Neuronal stem cell (in vitro differentiated cells): ENCODE measurements around the gene MAP10.

Experiments used
- DNase-seq: peaks from one replicate; pipeline ENCODE4 v3.0.0-alpha.2; 2013; ENCODE audit warnings: low spot score
- H2AFZ ChIP-seq: one replicate; pipeline ENCODE4 v1.6.1; 2013; ENCODE audit warnings: mild to moderate bottlenecking, low read length, inconsistent platforms
- H2AK5ac ChIP-seq: 2 replicates; pipeline ENCODE4 v1.6.1; 2013; ENCODE audit warnings: low read depth, mild to moderate bottlenecking, inconsistent platforms, low read length, moderate library complexity, mixed read lengths
- H2BK120ac ChIP-seq: 2 replicates; pipeline ENCODE4 v1.6.1; 2013; ENCODE audit warnings: low read depth, mild to moderate bottlenecking, inconsistent platforms, low read length, moderate library complexity, mixed read lengths
- H2BK12ac ChIP-seq: one replicate; pipeline ENCODE4 v1.6.1; 2013; ENCODE audit warnings: low read length, inconsistent platforms
- H2BK15ac ChIP-seq: 2 replicates; pipeline ENCODE4 v1.6.1; 2013; ENCODE audit warnings: mild to moderate bottlenecking, low read length, inconsistent platforms, mixed read lengths
- H2BK5ac ChIP-seq: one replicate; pipeline ENCODE4 v1.6.1; 2013; ENCODE audit warnings: inconsistent platforms, mild to moderate bottlenecking, low read length, moderate library complexity
- H3K14ac ChIP-seq: one replicate; pipeline ENCODE4 v1.6.1; 2013; ENCODE audit warnings: low read length, inconsistent platforms
- H3K18ac ChIP-seq: 2 replicates; pipeline ENCODE4 v1.6.1; 2013; ENCODE audit warnings: low read length, inconsistent platforms
- H3K23ac ChIP-seq: 2 replicates; pipeline ENCODE4 v1.6.1; 2013; ENCODE audit warnings: low read depth, mild to moderate bottlenecking, mixed read lengths, low read length, inconsistent platforms; ENCODE audit not compliant: poor library complexity
- H3K27ac ChIP-seq: replicated peaks from 3 replicates; pipeline ENCODE4 v1.5.1; 2013; ENCODE audit warnings: low read length, inconsistent platforms
- H3K27me3 ChIP-seq, 3 experiments: 2 replicates each; pipeline ENCODE4 v1.6.1; 2013; ENCODE audit warnings: low read length in 3 of 3, mild to moderate bottlenecking in 2 of 3, inconsistent platforms in 1 of 3, low read depth in 1 of 3, mixed read lengths in 1 of 3, moderate library complexity in 1 of 3; ENCODE audit not compliant: control insufficient read depth in 3 of 3, insufficient read depth in 3 of 3
- H3K36me3 ChIP-seq, 2 donors: replicated peaks in 1 of 2; 2 replicates each; pipeline ENCODE4 v1.6.1; 2013; ENCODE audit warnings: low read length in 2 of 2; ENCODE audit not compliant: control insufficient read depth in 2 of 2, insufficient read depth in 2 of 2
- H3K4ac ChIP-seq: 2 replicates; pipeline ENCODE4 v1.6.1; 2013; ENCODE audit warnings: inconsistent platforms, mild to moderate bottlenecking, low read length, moderate library complexity
- H3K4me1 ChIP-seq, 2 donors: 1 replicate in 1 of 2; 2 replicates in 1 of 2; pipeline ENCODE4 v1.6.1; 2013; ENCODE audit warnings: low read length in 2 of 2, low read depth in 1 of 2; ENCODE audit not compliant: control insufficient read depth in 2 of 2, insufficient read depth in 1 of 2
- H3K4me2 ChIP-seq: one replicate; pipeline ENCODE4 v1.6.1; 2013; ENCODE audit warnings: mild to moderate bottlenecking, low read length, inconsistent platforms; ENCODE audit not compliant: insufficient read depth, poor library complexity, severe bottlenecking
- H3K4me3 ChIP-seq, 2 donors: 2 replicates each; pipeline ENCODE4 v1.5.1; 2013; ENCODE audit warnings: low read length in 2 of 2, mild to moderate bottlenecking in 2 of 2, inconsistent platforms in 1 of 2, moderate library complexity in 1 of 2
- H3K79me1 ChIP-seq: one replicate; pipeline ENCODE4 v1.6.1; 2013; ENCODE audit warnings: low read depth, mild to moderate bottlenecking, inconsistent platforms, low read length, moderate library complexity
- H3K9ac ChIP-seq: one replicate; pipeline ENCODE4 v1.6.1; 2013; ENCODE audit warnings: mild to moderate bottlenecking, low read depth, low read length, inconsistent platforms; ENCODE audit not compliant: poor library complexity
- H3K9me3 ChIP-seq, 2 donors: replicated peaks in 1 of 2; 2 replicates each; pipeline versions ENCODE3 to v1.6.1; 2013; ENCODE audit warnings: low read length in 2 of 2, mild to moderate bottlenecking in 2 of 2, inconsistent platforms in 1 of 2, low read depth in 1 of 2, mixed read lengths in 1 of 2, moderate library complexity in 1 of 2; ENCODE audit not compliant: control insufficient read depth in 2 of 2, insufficient read depth in 1 of 2
- H4K8ac ChIP-seq: one replicate; pipeline ENCODE4 v1.6.1; 2013; ENCODE audit warnings: low read depth, mild to moderate bottlenecking, inconsistent platforms, low read length, moderate library complexity
- H4K91ac ChIP-seq: one replicate; pipeline ENCODE4 v1.6.1; 2013; ENCODE audit warnings: low read length, low read depth, mild to moderate bottlenecking, inconsistent platforms; ENCODE audit not compliant: poor library complexity
- WGBS, 2 donors: extraction: QIAGEN DNeasy Blood & Tissue Kit; methylation state at CpG; one replicate each; pipeline ENCODE4 v1.1.7; 2013; ENCODE audit warnings: missing lambda C conversion rate in 2 of 2, mixed read lengths in 1 of 2; ENCODE audit not compliant: insufficient read length in 2 of 2, insufficient replicate concordance in 1 of 2; ENCODE audit errors: extremely low coverage in 2 of 2; 5-methylcytosine and 5-hydroxymethylcytosine counted together

The MAP10 gene

GRCh38 chr1:232789651-232790050 is 15.6 kb upstream of the MAP10 start:
- Histone ChIP-seq H2AK5ac (no peak overlapping the region), H3K14ac (no peak overlapping the region), H3K27ac (no peak overlapping the region), H3K23ac (no peak overlapping the region), H3K4me3 (no peak overlapping the region), H3K4ac (no peak overlapping the region), H3K4me2 (no peak overlapping the region), H3K9me3 (no peaks in the 10 kb centered on the region), H2BK120ac (no peak overlapping the region), H3K27me3 (no peaks in the 10 kb centered on the region), H3K18ac (no peak overlapping the region), H2BK15ac (no peak overlapping the region), H2BK12ac (no peak overlapping the region), H2BK5ac (no peak overlapping the region), H3K9ac (no peak overlapping the region), H4K8ac (no peak overlapping the region), H2AFZ (no peak overlapping the region), H4K91ac (no peak overlapping the region), H3K4me1 (peaks cover 0 to 8% of the 10 kb centered on the region in 2 donors), H3K36me3 (no peaks in the 10 kb centered on the region), H3K79me1 (no peaks in the 10 kb centered on the region)
- no peak for DNase-seq

- H3K4ac ChIP-seq: no peak overlapping the region
- H3K9ac ChIP-seq: peak overlapping the region; percentile 26
- H2BK15ac ChIP-seq: no peak overlapping the region
- H2BK12ac ChIP-seq: no peak overlapping the region
- H3K9me3 ChIP-seq: no peaks in the 10 kb centered on the region
- no peak for DNase-seq
- peak overlapping the region in 1 of 2 donors; percentile 11 for H3K4me3 ChIP-seq
- no peak overlapping the region for H2BK120ac ChIP-seq
- H3K4me1 ChIP-seq: peaks cover 0 to 8% of the 10 kb centered on the region in 2 donors
- H3K23ac ChIP-seq: no peak overlapping the region
- no peak overlapping the region for H3K27ac ChIP-seq
- no peaks in the 10 kb centered on the region for H3K36me3 ChIP-seq
- no peak overlapping the region for H3K14ac ChIP-seq
- H2AFZ ChIP-seq: no peak overlapping the region
- H3K27me3 ChIP-seq: no peaks in the 10 kb centered on the region
- no peak overlapping the region for H4K91ac ChIP-seq
- no peaks in the 10 kb centered on the region for H3K79me1 ChIP-seq
- H3K4me2 ChIP-seq: no peak overlapping the region
- H2AK5ac ChIP-seq: no peak overlapping the region
- no peak overlapping the region for H3K18ac ChIP-seq
- no peak overlapping the region for H2BK5ac ChIP-seq
- H4K8ac ChIP-seq: no peak overlapping the region
These were observed 12.3 kb upstream of the MAP10 start for GRCh38 chr1:232792949-232793348.

GRCh38 chr1:232793944-232794343 is 11.3 kb upstream of the MAP10 start:
- peak overlapping the region; percentile 85 for H2AFZ ChIP-seq
- no peaks in the 10 kb centered on the region for H3K36me3 ChIP-seq
- H3K23ac ChIP-seq: no peak overlapping the region
- H2BK5ac ChIP-seq: no peak overlapping the region
- no peak overlapping the region for H4K91ac ChIP-seq
- H3K9ac ChIP-seq: no peak overlapping the region
- no peak overlapping the region for H3K27ac ChIP-seq
- H3K14ac ChIP-seq: no peak overlapping the region
- H3K4ac ChIP-seq: no peak overlapping the region
- H3K79me1 ChIP-seq: no peaks in the 10 kb centered on the region
- H3K4me1 ChIP-seq: peaks cover 0 to 8% of the 10 kb centered on the region in 2 donors
- H3K4me2 ChIP-seq: no peak overlapping the region
- H2BK12ac ChIP-seq: no peak overlapping the region
- H2BK15ac ChIP-seq: no peak overlapping the region
- no peak overlapping the region for H4K8ac ChIP-seq
- H3K18ac ChIP-seq: no peak overlapping the region
- DNase-seq: no peak
- H3K4me3 ChIP-seq: no peak overlapping the region
- no peaks in the 10 kb centered on the region for H3K27me3 ChIP-seq
- no peaks in the 10 kb centered on the region for H3K9me3 ChIP-seq
- no peak overlapping the region for H2BK120ac ChIP-seq
- no CpG with 5 or more reads among the region's 3 CpGs for WGBS, 2 donors
- H2AK5ac ChIP-seq: no peak overlapping the region

GRCh38 chr1:232795497-232796053 is 9.6 kb upstream of the MAP10 start:
- Histone ChIP-seq H3K36me3 (no peaks in the 10 kb centered on the region), H4K8ac (no peak overlapping the region), H4K91ac (no peak overlapping the region), H3K4me2 (no peak overlapping the region), H3K27ac (no peak overlapping the region), H3K23ac (no peak overlapping the region), H3K79me1 (no peaks in the 10 kb centered on the region), H3K18ac (no peak overlapping the region), H2BK12ac (no peak overlapping the region), H3K4ac (no peak overlapping the region), H2BK15ac (no peak overlapping the region), H3K14ac (no peak overlapping the region), H3K9ac (no peak overlapping the region), H2BK120ac (no peak overlapping the region), H3K4me1 (peaks cover 0 to 8% of the 10 kb centered on the region in 2 donors), H3K4me3 (no peak overlapping the region), H2AK5ac (no peak overlapping the region), H2BK5ac (no peak overlapping the region), H3K9me3 (no peaks in the 10 kb centered on the region), H2AFZ (peak overlapping the region; percentile 23), H3K27me3 (no peaks in the 10 kb centered on the region)
- DNase-seq: no peak
- no CpG with 5 or more reads among the region's 3 CpGs for WGBS, 2 donors
